Measurements from ENCODE around the gene PRXL2B.

GRCh38 chr1:2595261-2595811 is 8.8 kb downstream of the PRXL2B start:
- TF ChIP-seq, protein P1, sequence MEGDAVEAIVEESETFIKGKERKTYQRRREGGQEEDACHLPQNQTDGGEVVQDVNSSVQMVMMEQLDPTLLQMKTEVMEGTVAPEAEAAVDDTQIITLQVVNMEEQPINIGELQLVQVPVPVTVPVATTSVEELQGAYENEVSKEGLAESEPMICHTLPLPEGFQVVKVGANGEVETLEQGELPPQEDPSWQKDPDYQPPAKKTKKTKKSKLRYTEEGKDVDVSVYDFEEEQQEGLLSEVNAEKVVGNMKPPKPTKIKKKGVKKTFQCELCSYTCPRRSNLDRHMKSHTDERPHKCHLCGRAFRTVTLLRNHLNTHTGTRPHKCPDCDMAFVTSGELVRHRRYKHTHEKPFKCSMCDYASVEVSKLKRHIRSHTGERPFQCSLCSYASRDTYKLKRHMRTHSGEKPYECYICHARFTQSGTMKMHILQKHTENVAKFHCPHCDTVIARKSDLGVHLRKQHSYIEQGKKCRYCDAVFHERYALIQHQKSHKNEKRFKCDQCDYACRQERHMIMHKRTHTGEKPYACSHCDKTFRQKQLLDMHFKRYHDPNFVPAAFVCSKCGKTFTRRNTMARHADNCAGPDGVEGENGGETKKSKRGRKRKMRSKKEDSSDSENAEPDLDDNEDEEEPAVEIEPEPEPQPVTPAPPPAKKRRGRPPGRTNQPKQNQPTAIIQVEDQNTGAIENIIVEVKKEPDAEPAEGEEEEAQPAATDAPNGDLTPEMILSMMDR (conservative IDR thresholded peaks at IDR 0.05; ENCODE audit: low read length), result no peak
- TF ChIP-seq EZH2phosphoT487 (IDR thresholded peaks at IDR 0.05; ENCODE audit: borderline replicate concordance, low read depth, low read length), result no peak

Measured in OCI-LY7 (cell line).